HG03469 (cell line): ENCODE measurements around the gene ISL1.

Source experiments
- ATAC-seq: cut with Tn5 transposase; IDR thresholded peaks from one replicate; pipeline ENCODE4 v1.9.1; 2021; ENCODE audit warnings: mild to moderate bottlenecking, moderate library complexity, moderate number of reproducible peaks; ENCODE audit not compliant: unreplicated experiment

Gene ISL1

GRCh38 chr5:51386916-51387883 lies 4.0 kb downstream of the ISL1 start:
- no peak for ATAC-seq

- ATAC-seq, result no peak
Observed at GRCh38 chr5:51387884-51388275, 4.6 kb downstream of the ISL1 start.

GRCh38 chr5:51388488-51389287 lies 5.4 kb downstream of the ISL1 start:
- ATAC-seq, result no peak

- no peak for ATAC-seq
Observed at GRCh38 chr5:51389288-51389576, 6.0 kb downstream of the ISL1 start.

GRCh38 chr5:51389577-51390463 lies 6.6 kb downstream of the ISL1 start:
- no peak for ATAC-seq

GRCh38 chr5:51391175-51391574 lies 7.9 kb downstream of the ISL1 start:
- no peak for ATAC-seq

GRCh38 chr5:51392689-51393199 lies 9.5 kb downstream of the ISL1 start:
- ATAC-seq, result no peak

- ATAC-seq, result no peak
Observed at GRCh38 chr5:51394609-51395008, 11.4 kb downstream of the ISL1 start.

- ATAC-seq, result no peak
Observed at GRCh38 chr5:51395245-51395644, 12.0 kb downstream of the ISL1 start.

- ATAC-seq, result no peak
Observed at GRCh38 chr5:51395666-51396356, 12.6 kb downstream of the ISL1 start.

- no peak for ATAC-seq
Observed at GRCh38 chr5:51396797-51397196, 13.5 kb downstream of the ISL1 start.

- ATAC-seq, result no peak
Observed at GRCh38 chr5:51397996-51398395, 14.7 kb downstream of the ISL1 start.

- ATAC-seq, result no peak
Observed at GRCh38 chr5:51398875-51399642, 15.8 kb downstream of the ISL1 start.

- no peak for ATAC-seq
Observed at GRCh38 chr5:51399643-51400006, 16.4 kb downstream of the ISL1 start.

- no peak for ATAC-seq
Observed at GRCh38 chr5:51404255-51404654, 21.0 kb downstream of the ISL1 start.

GRCh38 chr5:51411921-51412325 lies 28.7 kb downstream of the ISL1 start:
- ATAC-seq, result no peak

GRCh38 chr5:51414516-51414915 lies 31.3 kb downstream of the ISL1 start:
- no peak for ATAC-seq

- ATAC-seq, result no peak
Observed at GRCh38 chr5:51416149-51416548, 32.9 kb downstream of the ISL1 start.

- no peak for ATAC-seq
Observed at GRCh38 chr5:51433052-51433710, 49.9 kb downstream of the ISL1 start.
